Activated naive CD8-positive, alpha-beta T cell treated with anti-CD3 and anti-CD28 coated beads, Interleukin-2, amount 10 ng/mL, durations not matched to agents 7 days and 5 days (primary cell): Measurements from ENCODE around the gene MCF2L. TPM values are rescaled to one million over a fixed set of nuclear protein-coding genes. Genes with fewer than 3 reads are reported as not detected.
"Not testable (repeated sequence)": the region's sequence is repeated elsewhere in the genome, so short reads cannot be mapped to it uniquely, and the experiment has no call there.

ENCODE experiments used
- ATAC-seq: fragments of 150-1000 bp; cut with Tn5 transposase; one replicate; pipeline ENCODE4 v1.10.0; 2021; ENCODE audit warnings: low read depth, moderate library complexity
- POLR2A ChIA-PET: fragments of 350-600 bp; sonication (Branson Sonifier 250); formaldehyde crosslinking; loops from one replicate; lab custom pipeline; 2021; ENCODE audit warnings: antibody characterized with exemption; lab: Charles Lee
- DNase-seq: peaks from one replicate; pipeline ENCODE4 v3.0.0; 2021
- H3K27ac Mint-ChIP-seq: one replicate; pipeline ENCODE4 v1.8.0; 2022; ENCODE audit warnings: mild to moderate bottlenecking, mixed read lengths
- H3K27me3 Mint-ChIP-seq: one replicate; pipeline ENCODE4 v1.8.0; 2022; ENCODE audit warnings: mild to moderate bottlenecking, moderate library complexity, mixed read lengths
- H3K36me3 Mint-ChIP-seq: one replicate; pipeline ENCODE4 v1.8.0; 2021; ENCODE audit warnings: mild to moderate bottlenecking, mixed read lengths
- H3K4me1 Mint-ChIP-seq: one replicate; pipeline ENCODE4 v1.8.0; 2021; ENCODE audit warnings: mixed read lengths
- H3K4me3 Mint-ChIP-seq: one replicate; pipeline ENCODE4 v1.8.0; 2022; ENCODE audit warnings: mild to moderate bottlenecking, moderate library complexity, mixed read lengths
- H3K9me3 Mint-ChIP-seq: one replicate; pipeline ENCODE4 v1.8.0; 2021; ENCODE audit warnings: mixed read lengths
- total RNA-seq, 2 experiments: library from RNA; stranded (reverse); gene quantifications; one replicate each; pipeline ENCODE4 v1.2.3, GENCODE V29; 2021

Gene MCF2L
- total RNA-seq, 2 experiments from 2014 or later = 9.3 to 11.5 TPM

DNA sequence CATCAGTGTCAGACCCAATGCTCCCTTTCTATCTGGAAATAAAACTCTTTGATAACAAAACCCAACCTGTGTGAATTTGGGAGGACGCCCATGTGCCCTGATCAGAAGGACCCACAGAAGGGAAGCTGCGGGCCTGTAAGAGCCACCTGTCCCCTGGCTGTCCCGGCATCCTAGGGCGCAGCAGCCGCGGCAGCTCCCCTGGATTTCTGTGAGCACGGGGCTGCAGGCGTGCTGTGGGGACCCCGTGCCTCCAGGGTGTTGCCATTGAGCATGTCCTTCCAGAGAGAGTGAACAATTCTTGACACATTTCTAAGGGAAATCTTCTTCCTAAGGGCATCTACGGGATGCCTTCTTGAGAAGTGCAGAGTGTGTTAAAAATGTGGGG lies 60.0 kb downstream of the MCF2L start:
- Mint-ChIP-seq H3K36me3 (no peaks in the 10 kb centered on the region), H3K27ac (no peak overlapping the region), H3K4me3 (no peak overlapping the region), H3K4me1 (no peaks in the 10 kb centered on the region), H3K9me3 (no peaks in the 10 kb centered on the region), H3K27me3 (no peaks in the 10 kb centered on the region)
- ATAC-seq (no peak), DNase-seq (no peak)
- POLR2A ChIA-PET = no interaction called here

DNA sequence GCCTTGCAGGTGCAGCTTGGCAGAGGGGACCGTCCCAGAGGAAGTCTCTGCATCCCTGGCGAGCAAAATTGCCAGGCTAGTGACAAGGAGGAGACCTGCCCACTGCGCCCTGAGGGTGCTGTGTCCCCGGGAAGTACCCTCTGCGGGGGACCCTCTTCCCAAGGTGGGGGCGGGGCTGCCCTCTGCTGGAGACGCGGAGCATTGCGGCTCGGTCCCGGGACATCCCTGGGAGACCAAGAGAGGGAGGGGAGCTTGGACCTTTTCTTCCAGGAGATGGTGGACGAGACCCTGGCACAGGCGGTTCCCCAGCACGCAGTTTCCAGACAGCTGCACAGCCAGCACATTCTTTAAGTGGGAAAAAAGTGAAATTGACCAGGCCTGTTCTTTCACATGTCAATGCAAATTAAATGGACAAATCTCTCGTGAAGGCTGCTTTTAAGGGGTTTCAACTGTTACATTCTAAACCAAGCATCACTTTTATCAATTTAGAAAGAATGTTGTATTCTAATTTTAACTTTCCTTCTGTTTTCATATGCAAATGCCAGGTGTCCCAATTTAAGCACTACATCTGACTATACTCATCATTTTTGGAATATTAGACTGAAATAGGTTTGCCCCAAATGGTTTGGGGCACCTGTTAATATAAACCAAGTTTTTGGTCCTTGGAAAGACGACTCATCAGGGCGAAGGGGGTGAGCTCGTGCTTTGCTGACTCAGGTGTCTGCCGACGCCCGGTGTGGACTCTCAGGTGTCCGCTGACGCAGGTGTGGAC lies 60.7 kb downstream of the MCF2L start:
- Mint-ChIP-seq H3K9me3 (no peaks in the 10 kb centered on the region), H3K4me1 (no peaks in the 10 kb centered on the region), H3K4me3 (no peak overlapping the region), H3K27ac (no peak overlapping the region), H3K36me3 (no peaks in the 10 kb centered on the region), H3K27me3 (no peaks in the 10 kb centered on the region)
- POLR2A ChIA-PET = no interaction called here
- ATAC-seq = peak; percentile 42
- DNase-seq = peak; percentile 69

DNA sequence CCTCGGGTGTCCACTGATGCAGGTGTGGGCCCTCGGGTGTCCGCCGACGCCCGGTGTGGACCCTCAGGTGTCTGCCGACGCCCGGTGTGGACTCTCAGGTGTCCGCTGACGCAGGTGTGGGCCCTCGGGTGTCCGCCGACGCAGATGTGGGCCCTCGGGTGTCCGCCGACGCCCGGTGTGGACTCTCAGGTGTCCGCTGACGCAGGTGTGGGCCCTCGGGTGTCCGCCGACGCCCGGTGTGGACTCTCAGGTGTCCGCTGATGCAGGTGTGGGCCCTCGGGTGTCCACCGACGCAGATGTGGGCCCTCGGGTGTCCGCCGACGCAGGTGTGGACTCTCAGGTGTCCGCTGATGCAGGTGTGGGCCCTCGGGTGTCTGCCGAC lies 61.2 kb downstream of the MCF2L start:
- H3K27ac Mint-ChIP-seq, H3K27me3 Mint-ChIP-seq, H3K9me3 Mint-ChIP-seq, H3K4me3 Mint-ChIP-seq, H3K4me1 Mint-ChIP-seq, DNase-seq, ATAC-seq, H3K36me3 Mint-ChIP-seq, POLR2A ChIA-PET: not testable (repeated sequence)

DNA sequence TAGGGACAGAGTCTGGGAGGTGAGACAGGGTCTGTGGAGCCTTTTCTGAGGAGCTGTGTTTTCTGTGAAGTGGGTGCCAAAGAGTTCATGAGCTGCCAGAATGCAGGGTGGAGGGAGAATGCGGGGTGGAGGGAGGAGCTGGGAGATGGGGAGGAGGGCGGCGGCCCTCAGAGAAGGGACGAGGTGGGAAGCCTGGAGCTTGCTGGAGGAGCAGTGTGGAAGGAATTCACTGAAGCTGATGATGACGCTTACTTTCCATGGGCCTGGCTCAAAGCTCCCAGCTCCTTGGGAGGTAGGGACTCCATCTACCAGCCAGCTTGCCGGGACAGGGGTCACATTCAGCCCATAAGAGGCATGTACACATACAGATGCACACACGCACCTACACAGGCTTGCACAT lies 62.5 kb downstream of the MCF2L start:
- ATAC-seq (no peak), DNase-seq (no peak)
- no peak overlapping the region for H3K4me3 Mint-ChIP-seq
- H3K4me1 Mint-ChIP-seq = no peaks in the 10 kb centered on the region
- no peak overlapping the region for H3K27ac Mint-ChIP-seq
- POLR2A ChIA-PET = no interaction called here
- no peaks in the 10 kb centered on the region for H3K9me3 Mint-ChIP-seq
- no peaks in the 10 kb centered on the region for H3K27me3 Mint-ChIP-seq
- H3K36me3 Mint-ChIP-seq = no peaks in the 10 kb centered on the region

DNA sequence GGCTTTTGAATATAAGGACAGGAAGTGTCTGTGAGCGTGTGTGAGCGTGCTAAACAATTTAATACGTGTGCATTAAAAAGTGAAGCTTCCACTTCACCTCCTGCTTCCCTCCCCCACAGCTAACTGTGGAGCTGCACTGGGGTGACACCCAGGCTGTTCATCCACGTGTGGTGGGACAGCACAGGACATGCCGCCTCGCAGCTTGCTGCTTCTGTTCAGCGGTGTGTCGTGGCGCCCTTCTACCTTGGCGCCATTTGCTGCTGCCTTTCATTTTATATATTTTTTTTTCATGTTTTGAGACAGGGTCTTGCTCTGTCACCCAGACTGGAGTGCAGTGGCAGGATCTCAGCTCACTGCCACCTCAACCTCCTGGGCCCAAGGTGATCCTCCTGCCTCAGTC lies 63.3 kb downstream of the MCF2L start:
- no peaks in the 10 kb centered on the region for H3K9me3 Mint-ChIP-seq
- H3K27ac Mint-ChIP-seq = no peak overlapping the region
- no peaks in the 10 kb centered on the region for H3K4me1 Mint-ChIP-seq
- H3K36me3 Mint-ChIP-seq = no peaks in the 10 kb centered on the region
- no peak for ATAC-seq
- H3K4me3 Mint-ChIP-seq = no peak overlapping the region
- POLR2A ChIA-PET = no interaction called here
- DNase-seq = no peak
- H3K27me3 Mint-ChIP-seq = no peaks in the 10 kb centered on the region

DNA sequence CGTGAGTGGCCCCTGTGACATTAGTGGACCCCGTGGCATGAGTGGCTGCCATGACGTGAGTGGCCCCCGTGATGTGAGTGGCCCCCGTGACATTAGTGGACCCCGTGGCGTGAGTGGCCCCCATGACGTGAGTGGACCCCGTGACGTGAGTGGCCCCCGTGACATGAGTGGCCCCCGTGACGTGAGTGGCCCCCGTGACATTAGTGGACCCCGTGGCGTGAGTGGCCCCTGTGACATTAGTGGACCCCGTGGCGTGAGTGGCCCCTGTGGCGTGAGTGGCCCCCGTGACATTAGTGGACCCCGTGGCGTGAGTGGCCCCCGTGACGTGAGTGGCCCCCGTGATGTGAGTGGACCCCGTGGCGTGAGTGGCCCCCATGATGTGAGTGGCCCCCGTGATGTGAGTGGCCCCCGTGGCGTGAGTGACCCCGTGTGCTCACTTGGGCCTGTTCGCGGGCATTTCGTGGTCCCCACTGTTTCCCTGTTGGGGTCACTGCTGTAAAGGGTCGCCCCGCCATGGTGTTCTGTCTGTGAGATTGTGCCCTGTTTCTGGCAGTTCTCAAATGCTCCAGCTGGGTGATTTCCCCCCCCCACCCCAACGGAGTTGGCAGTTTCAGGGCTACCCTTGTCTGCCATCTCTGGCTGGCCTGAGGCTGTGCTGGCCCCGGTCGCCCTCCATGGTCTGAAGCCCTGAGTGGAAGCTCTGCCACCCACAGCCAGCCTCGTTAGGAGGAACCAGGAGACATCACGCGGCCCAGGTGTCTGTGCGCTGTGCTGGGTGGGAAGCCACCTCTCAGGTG lies 64.2 kb downstream of the MCF2L start:
- no peak for ATAC-seq
- H3K27me3 Mint-ChIP-seq = no peaks in the 10 kb centered on the region
- no peaks in the 10 kb centered on the region for H3K9me3 Mint-ChIP-seq
- H3K4me3 Mint-ChIP-seq = no peak overlapping the region
- POLR2A ChIA-PET = no interaction called here
- DNase-seq = no peak
- no peaks in the 10 kb centered on the region for H3K4me1 Mint-ChIP-seq
- H3K36me3 Mint-ChIP-seq = no peaks in the 10 kb centered on the region
- H3K27ac Mint-ChIP-seq = no peak overlapping the region

DNA sequence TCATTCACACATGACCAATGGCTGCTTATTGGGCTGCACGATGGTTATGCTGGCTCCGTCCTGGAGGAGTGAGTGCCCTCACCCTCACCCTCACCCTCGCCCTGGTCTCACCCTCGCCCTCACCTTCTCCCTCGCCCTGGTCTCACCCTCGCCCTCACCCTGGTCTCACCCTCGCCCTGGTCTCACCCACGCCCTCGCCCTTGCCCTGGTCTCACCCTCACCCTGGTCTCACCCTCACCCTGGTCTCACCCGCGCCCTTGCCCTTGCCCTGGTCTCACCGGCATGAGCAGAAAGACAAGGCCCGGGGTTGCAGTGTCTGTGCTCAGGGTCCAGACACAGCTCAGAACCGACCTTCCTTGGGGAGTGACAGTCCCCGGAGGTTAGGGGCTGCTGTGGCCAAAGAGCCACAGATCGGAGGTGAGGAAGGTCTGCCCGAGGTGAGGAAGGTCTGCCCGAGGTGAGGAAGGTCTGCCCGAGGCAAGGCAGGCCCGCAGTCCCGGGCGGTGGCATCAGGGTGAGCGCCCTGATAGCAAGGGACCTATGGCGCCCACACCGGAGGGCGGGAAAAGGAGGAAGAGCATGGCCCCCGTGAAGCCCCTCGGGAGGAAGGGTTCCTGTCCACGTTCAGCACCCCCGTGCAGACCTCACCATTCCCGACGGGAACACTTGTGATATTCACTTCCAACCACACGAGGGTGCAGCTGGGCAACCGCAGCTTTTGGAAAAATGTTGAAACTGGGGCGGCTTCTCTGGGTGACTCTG lies 65.6 kb downstream of the MCF2L start:
- H3K27me3 Mint-ChIP-seq = no peaks in the 10 kb centered on the region
- POLR2A ChIA-PET = no interaction called here
- H3K4me3 Mint-ChIP-seq = no peak overlapping the region
- H3K9me3 Mint-ChIP-seq = no peaks in the 10 kb centered on the region
- no peak overlapping the region for H3K27ac Mint-ChIP-seq
- no peak for DNase-seq
- ATAC-seq = no peak
- no peaks in the 10 kb centered on the region for H3K36me3 Mint-ChIP-seq
- H3K4me1 Mint-ChIP-seq = no peaks in the 10 kb centered on the region

DNA sequence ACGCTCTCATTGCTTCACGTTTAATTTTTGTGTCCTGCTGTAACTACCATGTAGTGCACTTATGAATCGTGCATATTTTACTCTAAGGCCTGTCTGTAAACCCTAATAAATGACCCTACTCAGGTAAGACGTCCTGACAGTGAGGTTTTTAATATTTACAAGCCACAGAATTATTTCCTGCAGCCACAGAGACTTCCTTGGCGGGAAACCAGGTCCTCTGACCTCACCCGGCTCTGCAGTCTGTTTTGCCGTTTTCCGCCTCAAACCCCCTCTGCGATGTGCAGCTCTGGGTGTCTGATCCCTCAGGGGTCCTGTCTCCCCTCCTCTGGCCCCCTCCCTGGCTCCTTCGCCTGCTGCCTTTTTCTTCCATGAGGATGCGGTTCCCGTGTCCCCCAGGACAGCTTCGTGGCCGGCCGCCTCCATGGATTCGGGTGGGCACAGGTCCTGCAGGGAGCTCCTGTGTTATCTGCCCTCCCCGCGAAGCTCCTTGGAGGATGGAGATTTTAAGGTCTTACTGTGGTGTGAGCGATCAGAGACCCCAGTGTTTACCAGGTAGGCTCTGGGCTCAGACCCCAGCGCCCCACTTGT lies 66.3 kb downstream of the MCF2L start:
- no peaks in the 10 kb centered on the region for H3K4me1 Mint-ChIP-seq
- H3K36me3 Mint-ChIP-seq = no peaks in the 10 kb centered on the region
- POLR2A ChIA-PET = no interaction called here
- no peaks in the 10 kb centered on the region for H3K27me3 Mint-ChIP-seq
- no peak overlapping the region for H3K27ac Mint-ChIP-seq
- ATAC-seq = no peak
- DNase-seq = no peak
- H3K9me3 Mint-ChIP-seq = no peaks in the 10 kb centered on the region
- no peak overlapping the region for H3K4me3 Mint-ChIP-seq

DNA sequence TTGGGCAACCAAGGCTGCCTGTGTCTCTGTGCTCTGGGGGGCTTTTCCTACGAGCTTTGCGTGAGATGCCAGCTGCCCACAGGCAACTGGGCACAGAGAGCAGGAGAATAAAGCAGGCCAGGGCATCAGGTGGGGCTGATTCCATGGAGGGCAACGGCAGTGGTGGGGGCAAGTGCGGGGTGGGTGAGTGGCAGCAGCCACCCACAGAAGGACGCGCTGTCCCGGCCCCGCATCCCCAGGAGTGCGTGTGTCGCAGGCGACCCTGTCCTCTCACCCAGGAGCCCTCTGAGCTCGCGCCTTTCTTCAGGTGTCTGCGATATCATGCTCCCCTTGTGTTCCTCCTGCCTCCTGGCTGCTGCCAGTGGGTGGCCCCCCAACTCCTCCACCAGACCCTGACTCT lies 67.4 kb downstream of the MCF2L start:
- DNase-seq = no peak
- POLR2A ChIA-PET = no interaction called here
- H3K27ac Mint-ChIP-seq = no peak overlapping the region

DNA sequence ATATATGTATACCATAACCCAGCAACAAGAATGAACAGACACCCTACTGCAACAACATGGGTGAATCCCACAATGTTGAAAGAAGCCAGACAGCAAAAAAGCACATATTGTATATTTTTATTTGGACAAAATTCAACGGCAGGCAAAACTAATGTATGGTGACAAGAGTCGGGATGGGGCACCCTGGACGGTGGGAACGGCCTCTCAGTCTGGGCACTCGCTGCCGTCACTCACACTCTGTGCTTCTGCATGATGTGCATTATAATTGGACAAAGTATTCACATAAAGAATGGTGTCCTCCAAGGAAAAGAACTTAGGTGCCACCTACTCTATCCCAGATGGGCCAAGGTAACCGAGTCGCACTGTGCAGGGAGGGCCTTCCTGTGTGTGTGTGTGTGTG lies 71.0 kb downstream of the MCF2L start:
- POLR2A ChIA-PET = no interaction called here
- no peak overlapping the region for H3K27ac Mint-ChIP-seq
- DNase-seq = no peak
- no peaks in the 10 kb centered on the region for H3K36me3 Mint-ChIP-seq
- ATAC-seq = no peak
- H3K4me3 Mint-ChIP-seq = no peak overlapping the region
- H3K9me3 Mint-ChIP-seq = no peaks in the 10 kb centered on the region
- H3K27me3 Mint-ChIP-seq = no peaks in the 10 kb centered on the region
- H3K4me1 Mint-ChIP-seq = no peaks in the 10 kb centered on the region

More for the DNA sequence above, 67.4 kb downstream of the MCF2L start:
- no peak overlapping the region for H3K4me3 Mint-ChIP-seq
- H3K4me1 Mint-ChIP-seq = no peaks in the 10 kb centered on the region
- no peaks in the 10 kb centered on the region for H3K36me3 Mint-ChIP-seq
- no peaks in the 10 kb centered on the region for H3K27me3 Mint-ChIP-seq
- no peaks in the 10 kb centered on the region for H3K9me3 Mint-ChIP-seq
- no peak for ATAC-seq

DNA sequence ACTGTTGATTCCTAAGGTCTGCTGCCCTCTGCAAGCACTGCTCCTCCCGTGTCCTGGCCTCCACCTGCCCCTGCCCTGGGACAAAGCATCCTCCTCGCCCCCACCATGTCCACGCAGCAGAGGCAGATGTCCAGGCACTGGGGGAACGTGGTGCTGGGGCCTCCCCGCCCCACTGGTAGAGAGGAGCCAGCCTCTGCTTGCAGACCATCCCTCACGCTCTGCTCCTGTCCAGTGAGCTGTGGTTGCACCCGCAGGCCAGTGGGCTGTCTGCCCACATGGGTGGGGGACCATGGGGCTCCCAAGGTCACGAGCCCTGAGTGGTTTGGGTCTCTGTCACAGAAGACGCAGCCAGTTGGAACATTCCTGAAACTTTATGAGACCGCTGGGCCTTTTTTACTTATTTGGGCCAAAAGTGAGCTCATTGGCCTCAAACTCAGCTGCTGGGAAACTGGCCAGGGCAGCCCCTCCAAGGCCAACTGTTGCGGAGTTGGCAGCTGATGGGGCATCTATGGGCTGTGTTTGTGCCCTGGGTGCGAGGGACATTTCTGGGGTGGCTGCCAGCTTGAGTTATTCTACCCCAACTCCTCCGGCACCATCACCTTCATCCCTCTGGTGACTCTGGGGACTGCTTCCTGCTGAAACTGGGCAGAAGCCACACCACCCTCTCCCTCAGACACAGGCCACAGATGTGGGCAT lies 71.7 kb downstream of the MCF2L start:
- no peak for ATAC-seq
- Mint-ChIP-seq H3K27ac (no peak overlapping the region), H3K9me3 (no peaks in the 10 kb centered on the region)

DNA sequence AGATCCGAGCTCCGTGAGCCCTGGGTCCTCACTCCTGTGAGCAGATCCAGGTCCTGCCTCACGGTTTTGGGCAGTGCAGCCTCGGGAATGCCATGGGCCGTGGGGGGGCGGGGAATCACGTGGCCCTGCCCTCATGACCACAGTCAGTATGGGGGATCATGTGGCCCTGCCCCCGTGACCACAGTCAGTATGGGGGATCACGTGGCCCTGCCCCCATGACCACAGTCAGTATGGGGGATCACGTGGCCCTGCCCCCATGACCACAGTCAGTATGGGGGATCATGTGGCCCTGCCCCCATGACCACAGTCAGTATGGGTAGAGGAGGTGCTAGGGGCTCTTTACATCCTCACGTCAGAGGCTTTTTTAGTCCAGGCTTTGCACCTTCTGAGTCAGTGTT lies 72.3 kb downstream of the MCF2L start:
- POLR2A ChIA-PET = no interaction called here
- DNase-seq (no peak), ATAC-seq (no peak)
- no peak overlapping the region for H3K4me3 Mint-ChIP-seq
- H3K27ac Mint-ChIP-seq = no peak overlapping the region
- no peaks in the 10 kb centered on the region for H3K36me3 Mint-ChIP-seq
- no peaks in the 10 kb centered on the region for H3K9me3 Mint-ChIP-seq
- H3K4me1 Mint-ChIP-seq = no peaks in the 10 kb centered on the region
- no peaks in the 10 kb centered on the region for H3K27me3 Mint-ChIP-seq

More for the DNA sequence above, 71.7 kb downstream of the MCF2L start:
- no peak overlapping the region for H3K4me3 Mint-ChIP-seq
- no peaks in the 10 kb centered on the region for H3K36me3 Mint-ChIP-seq
- H3K27me3 Mint-ChIP-seq = no peaks in the 10 kb centered on the region
- DNase-seq = no peak
- POLR2A ChIA-PET = no interaction called here
- no peaks in the 10 kb centered on the region for H3K4me1 Mint-ChIP-seq

DNA sequence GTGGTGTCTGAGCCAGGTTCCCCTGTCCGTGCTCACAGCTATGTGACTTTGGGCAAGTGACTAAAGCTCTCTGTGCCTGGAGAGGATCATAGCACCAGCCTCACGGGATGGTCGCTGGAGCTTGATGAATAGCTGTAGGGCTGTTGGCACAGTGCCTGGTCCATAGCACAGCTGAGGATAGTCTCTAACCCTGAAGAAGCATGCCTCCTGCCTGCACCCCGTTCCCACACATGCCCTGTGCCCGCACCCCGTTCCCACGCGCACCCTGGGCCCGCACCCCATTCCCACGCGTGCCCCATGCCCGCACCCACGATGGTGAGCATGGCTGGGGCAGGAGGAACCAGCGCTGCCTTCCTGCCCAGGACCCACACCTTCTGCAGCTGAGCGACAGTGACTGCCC lies 72.9 kb downstream of the MCF2L start:
- Mint-ChIP-seq H3K4me3 (no peak overlapping the region), H3K4me1 (no peaks in the 10 kb centered on the region), H3K36me3 (no peaks in the 10 kb centered on the region), H3K27ac (no peak overlapping the region), H3K27me3 (no peaks in the 10 kb centered on the region), H3K9me3 (no peaks in the 10 kb centered on the region)
- POLR2A ChIA-PET = no interaction called here
- ATAC-seq (no peak), DNase-seq (no peak)
